ENCODE results near the gene GAK.

The GAK gene

GRCh38 chr4:844752-845232 is 87.3 kb downstream of the GAK start:
- DNase-seq, result no peak

GRCh38 chr4:839675-840443 is 92.3 kb downstream of the GAK start:
- no peak for DNase-seq

GRCh38 chr4:837772-838171 is 94.3 kb downstream of the GAK start:
- no peak for DNase-seq

- DNase-seq, result no peak
Observed at GRCh38 chr4:836750-837301, 95.3 kb downstream of the GAK start.

- no peak for DNase-seq
Observed at GRCh38 chr4:836003-836511, 96.1 kb downstream of the GAK start.

- no peak for DNase-seq
Observed at GRCh38 chr4:835148-836002, 96.7 kb downstream of the GAK start.

- DNase-seq, result no peak
Observed at GRCh38 chr4:834368-835147, 97.6 kb downstream of the GAK start.

GRCh38 chr4:833731-834367 is 98.3 kb downstream of the GAK start:
- DNase-seq, result no peak

GRCh38 chr4:833156-833555 is 99.0 kb downstream of the GAK start:
- DNase-seq, result no peak

- no peak for DNase-seq
Observed at GRCh38 chr4:832536-832935, 99.6 kb downstream of the GAK start.

- no peak for DNase-seq
Observed at GRCh38 chr4:832108-832507, 100.0 kb downstream of the GAK start.

GRCh38 chr4:831483-831805 is 100.7 kb downstream of the GAK start:
- no peak for DNase-seq

GRCh38 chr4:830601-831482 is 101.3 kb downstream of the GAK start:
- DNase-seq, result no peak

GRCh38 chr4:829761-830600 is 102.1 kb downstream of the GAK start:
- no peak for DNase-seq

GRCh38 chr4:829291-829690 is 102.8 kb downstream of the GAK start:
- no peak for DNase-seq

- no peak for DNase-seq
Observed at GRCh38 chr4:828641-829271, 103.4 kb downstream of the GAK start.

- no peak for DNase-seq
Observed at GRCh38 chr4:827209-828081, 104.7 kb downstream of the GAK start.

GRCh38 chr4:826508-827208 is 105.5 kb downstream of the GAK start:
- DNase-seq, result no peak
